OCI-M2 (cell line): ENCODE measurements around the gene COMP.

Source experiments
- DNase-seq: peaks from one replicate; lab custom pipeline; 2025; ENCODE audit not compliant: unreplicated experiment; lab: John Stamatoyannopoulos, UW

COMP gene

GRCh38 chr19:18804139-18804601 is 13.1 kb upstream of the COMP start:
- no peak for DNase-seq

DNA sequence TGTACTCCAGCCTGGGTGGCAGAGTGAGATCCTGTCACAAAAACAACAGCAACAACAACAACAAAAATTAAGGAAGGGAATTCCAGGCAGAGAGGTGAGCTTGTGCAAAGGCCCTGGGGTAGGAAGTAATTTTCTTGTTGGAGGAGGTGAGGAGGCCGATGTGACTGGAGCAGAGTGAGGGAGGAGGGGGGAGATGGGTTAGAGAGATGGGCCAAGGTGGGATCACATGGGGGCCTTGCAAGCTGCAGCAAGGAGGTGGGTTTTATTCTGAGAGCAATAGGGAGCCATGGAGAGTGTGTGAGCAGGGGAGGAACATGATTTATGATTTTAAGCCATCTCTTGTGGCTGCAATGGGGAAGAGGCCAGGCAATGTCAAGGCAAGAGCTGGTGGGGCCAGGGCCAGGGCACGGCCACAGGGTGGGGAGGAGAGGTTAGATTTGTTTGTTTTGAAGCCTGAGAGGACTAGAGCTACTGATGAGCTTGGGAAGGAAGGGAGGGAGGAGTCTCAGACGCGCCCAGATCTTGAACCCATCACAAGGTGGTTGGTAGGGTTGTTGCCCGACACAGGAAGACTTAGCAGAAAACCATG is 12.5 kb upstream of the COMP start:
- DNase-seq: no peak

GRCh38 chr19:18802354-18802753 is 11.2 kb upstream of the COMP start:
- no peak for DNase-seq

DNA sequence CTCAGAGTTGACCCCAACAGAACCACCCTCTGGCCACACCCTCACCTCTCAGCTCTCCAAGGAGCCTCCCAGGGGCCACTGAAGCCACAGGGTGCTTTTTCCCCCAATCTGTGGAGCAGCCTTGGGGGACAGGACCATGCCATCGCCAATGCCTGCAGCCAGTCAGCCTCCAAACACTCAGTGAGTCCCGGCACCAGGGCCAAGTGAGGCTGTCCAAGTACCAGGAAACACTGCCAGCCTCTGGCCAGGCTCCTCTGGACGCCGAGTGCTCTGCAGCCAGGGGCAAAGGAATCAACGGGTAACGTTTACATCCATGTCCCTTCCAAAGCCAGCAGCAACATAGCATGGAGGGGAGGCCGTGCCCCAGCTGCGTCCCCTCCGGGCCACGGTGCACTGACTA is 9.5 kb upstream of the COMP start:
- DNase-seq: no peak

DNA sequence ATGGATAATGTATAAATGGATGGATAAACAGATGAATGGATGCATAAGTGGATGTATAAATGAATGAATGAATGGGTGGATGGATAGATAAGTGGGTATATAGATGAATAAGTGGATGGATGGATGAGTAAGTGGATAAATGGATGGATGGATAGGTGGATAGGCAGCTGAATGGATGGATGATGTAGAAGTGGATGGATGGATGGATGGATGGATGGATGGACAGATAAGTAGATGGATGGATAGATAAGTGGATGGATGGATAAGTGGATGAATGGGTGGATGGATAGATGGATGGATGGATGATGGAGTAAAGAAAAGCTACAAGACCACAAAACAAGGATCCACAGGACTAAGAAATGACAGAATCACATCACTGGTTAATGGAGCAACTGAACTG is 9.0 kb upstream of the COMP start:
- DNase-seq: no peak

GRCh38 chr19:18799389-18799970 is 8.4 kb upstream of the COMP start:
- no peak for DNase-seq

DNA sequence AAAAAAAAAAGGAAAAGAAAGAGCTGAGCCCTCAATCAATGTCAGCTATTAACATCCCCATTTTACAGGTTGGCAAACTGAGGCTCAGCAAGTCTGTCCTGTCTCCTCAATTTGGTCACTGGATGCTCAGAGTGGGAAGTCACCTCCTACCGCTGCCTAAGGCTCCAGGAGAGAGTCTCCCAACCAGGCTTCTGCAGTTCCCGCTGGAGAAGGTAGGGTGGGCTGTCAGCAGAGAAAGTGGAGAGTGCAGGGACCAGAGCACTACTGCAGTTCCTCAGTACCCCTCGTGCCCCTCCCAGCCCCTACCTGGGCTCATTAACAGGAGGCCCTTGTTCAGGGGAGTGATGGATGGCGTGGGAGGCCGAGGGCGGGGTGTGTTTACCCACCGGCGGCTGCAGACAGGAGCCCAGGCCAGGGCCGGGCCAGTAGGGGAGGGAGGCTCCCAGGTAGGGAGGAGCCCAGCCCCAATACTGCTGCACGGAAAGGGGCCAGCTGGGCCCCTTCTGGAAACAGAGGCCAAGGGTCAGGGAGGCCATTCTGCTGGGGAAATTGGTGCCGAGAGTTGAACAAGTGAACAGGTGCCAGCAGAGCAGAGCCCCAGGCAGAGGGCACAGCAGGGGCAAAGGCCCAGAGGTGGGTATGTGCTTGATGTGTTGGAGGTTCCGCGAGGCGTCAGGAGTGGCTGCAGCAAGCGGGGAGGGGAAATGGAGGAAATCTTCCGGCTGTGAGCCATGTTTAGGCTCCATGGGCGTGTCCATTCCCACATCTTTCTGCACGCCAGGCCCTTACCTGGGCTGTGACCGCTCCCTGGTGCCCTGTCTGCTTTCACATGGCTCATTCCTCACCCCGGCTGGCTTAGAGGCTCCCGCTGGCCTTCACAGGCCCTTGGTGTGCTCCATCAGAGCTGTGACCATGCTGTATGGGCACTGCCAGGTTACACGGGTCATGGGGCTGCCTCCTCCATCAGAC is 7.6 kb upstream of the COMP start:
- DNase-seq: no peak

- DNase-seq: no peak
These were observed 5.1 kb upstream of the COMP start for GRCh38 chr19:18796239-18796638.

- no peak for DNase-seq
These were observed 4.4 kb upstream of the COMP start for GRCh38 chr19:18795540-18795939.

DNA sequence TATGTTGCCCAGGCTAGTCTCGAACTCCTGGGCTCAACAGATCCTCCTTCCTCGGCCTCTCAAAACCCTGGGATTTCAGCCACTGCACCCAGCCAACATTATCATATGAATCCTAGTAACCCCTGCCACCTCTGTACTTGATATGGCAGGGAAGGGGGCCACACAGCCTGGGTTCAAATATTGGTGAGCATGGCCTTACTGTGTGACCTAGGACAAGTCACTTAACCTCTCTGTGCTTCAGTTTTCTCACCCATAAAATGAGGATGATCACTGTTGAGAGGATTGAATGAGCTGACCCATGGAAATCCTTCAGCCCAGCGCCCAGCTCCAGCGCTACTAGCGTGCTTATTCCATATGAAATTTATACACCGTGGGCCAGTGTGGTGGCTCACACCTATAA is 3.6 kb upstream of the COMP start:
- no peak for DNase-seq

- no peak for DNase-seq
These were observed 2.9 kb upstream of the COMP start for GRCh38 chr19:18794029-18794313.

DNA sequence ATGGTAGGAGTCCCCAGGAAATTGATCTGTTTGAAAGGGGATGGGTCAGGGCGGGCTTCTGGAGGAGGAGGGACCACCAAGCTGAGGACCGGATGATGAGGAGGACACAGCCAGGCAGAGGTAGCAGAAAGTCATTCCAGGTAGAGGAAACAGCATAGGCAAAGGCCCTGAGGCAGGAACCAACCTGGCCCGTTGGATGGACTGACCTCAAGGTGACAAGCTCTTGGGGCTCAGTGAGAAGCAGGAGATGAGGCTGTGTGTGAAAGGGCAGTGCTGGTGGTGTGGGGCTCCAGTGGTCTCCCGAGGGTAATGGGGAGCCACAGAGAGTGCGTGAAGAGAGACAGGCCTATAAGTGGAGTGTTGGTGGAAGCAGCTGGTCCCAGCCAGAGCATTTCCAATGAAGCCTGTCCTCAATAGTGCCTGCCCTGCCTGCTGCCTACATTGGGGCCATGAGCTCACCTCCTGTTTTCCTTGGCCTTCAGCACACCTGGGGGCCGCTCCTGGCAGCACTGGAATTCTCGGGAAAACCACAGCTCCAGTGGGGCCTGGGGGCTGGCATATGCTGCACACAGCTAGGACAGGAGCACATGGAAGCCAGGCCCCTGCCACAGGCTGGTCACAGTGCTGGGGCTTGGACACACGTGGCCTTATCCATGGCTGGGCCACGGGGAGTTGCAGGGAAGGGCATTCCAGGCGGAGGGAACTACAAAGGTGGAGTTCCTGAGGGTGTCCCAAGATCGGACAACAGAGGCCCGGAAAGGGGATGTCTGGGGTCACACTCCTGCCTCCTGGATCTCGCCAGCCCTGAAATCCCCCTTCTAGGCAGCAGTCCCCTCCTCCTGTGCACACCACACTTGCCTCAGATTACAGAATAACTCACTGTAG is 2.3 kb upstream of the COMP start:
- DNase-seq: no peak

DNA sequence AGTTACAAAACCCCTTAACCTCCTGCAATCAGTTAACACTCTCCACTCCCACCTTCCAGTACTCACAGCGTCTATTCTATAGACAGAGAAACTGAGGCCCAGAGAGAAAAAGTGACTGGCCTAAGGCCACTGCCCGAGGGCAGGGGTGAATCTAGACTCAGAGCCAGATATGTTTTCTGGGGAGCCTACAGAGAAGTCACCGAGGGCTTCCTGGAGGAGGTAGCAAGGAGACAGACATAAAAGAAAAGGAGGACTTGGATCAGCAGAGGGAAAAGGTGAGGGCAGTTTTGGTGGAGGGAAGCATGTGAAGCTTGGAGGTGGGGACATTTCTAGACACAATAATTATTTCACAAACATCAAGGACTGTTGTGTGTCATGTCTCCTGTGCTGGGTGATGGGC is 1.6 kb upstream of the COMP start:
- DNase-seq: no peak

DNA sequence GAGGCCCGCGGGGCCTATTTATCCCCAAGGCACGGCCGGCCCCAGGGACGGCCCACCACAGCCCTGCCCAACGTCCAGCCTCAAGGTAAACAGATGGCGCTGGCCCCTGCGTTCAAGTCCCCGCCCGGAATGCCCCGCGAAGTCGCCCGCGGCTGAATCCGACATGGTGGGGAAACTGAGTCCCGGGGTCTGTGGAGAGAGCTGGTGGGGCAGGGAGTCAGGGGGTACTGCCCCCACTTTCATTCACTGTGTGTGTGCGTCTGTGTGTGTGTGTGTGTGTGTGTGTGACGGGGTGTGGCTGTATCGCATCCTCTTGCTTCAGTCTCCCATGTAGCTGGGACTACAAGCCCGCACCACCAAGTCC is 192 bp upstream of the COMP start:
- DNase-seq: no peak

- DNase-seq: no peak
These were observed 1.1 kb downstream of the COMP start for GRCh38 chr19:18789883-18790565.

DNA sequence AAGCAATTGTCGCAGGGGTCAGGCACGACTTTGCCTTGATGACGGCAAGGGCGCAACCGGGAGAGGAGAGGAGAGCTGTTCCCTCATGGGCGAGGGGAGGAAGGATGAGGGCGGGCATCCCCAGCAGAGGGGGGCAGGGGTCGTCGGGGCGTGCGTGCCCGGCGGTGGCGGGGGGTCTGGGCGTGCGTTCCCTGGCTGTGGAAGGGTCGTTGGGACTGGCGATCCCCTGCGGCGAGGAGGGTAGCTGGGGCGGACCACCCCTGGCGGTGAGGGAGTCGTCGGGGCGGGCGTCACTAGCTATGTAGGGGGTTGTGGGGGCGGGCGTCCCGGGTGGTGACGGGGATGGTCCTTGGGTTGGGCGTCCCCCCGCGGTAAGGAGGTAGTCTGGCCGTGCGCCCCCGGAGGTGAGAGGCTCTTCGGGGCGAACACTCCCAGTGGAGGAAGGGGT is 1.7 kb downstream of the COMP start:
- DNase-seq: no peak

DNA sequence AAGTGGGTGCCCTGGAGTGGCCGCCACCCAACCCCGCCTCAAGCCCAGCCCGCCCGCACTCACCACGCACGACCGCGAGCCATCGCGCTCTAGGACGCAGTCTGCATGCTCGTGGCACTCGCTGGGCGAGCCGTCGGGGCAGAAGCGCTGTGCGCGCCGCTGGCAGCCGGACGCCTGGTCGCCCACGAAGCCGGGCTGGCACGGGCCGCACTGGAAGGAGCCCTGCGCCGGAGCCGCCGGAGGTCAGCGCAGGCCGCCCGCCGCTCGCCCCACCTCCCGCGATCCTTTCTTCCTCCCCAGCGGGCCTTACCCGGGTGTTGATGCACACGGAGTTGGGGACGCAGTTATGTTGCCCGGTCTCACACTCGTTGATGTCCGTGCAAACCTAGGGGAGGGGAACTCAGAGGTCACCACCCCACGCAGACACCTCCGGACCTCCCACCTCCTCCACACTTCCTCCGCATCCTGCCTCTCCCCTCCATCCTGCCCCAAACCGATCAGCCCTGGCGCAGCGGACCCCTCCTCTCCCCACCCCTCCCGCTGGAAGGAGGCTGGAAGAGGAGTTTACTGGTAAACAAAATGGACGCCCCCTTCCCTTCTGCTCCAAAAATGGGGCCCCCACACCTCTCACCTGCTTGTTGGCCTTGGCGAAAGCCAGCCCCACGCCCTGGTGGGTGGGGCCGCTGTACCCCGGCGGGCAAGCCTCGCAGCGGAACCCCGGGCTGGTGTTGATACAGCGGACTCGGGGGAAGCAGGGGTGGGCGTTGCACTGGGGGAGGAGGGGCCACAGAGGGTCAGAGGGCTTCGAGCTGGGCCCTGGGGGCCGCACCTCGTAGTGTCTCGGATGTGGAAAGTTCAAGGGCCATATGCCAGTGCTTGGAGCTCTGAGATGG is 2.3 kb downstream of the COMP start:
- no peak for DNase-seq

DNA sequence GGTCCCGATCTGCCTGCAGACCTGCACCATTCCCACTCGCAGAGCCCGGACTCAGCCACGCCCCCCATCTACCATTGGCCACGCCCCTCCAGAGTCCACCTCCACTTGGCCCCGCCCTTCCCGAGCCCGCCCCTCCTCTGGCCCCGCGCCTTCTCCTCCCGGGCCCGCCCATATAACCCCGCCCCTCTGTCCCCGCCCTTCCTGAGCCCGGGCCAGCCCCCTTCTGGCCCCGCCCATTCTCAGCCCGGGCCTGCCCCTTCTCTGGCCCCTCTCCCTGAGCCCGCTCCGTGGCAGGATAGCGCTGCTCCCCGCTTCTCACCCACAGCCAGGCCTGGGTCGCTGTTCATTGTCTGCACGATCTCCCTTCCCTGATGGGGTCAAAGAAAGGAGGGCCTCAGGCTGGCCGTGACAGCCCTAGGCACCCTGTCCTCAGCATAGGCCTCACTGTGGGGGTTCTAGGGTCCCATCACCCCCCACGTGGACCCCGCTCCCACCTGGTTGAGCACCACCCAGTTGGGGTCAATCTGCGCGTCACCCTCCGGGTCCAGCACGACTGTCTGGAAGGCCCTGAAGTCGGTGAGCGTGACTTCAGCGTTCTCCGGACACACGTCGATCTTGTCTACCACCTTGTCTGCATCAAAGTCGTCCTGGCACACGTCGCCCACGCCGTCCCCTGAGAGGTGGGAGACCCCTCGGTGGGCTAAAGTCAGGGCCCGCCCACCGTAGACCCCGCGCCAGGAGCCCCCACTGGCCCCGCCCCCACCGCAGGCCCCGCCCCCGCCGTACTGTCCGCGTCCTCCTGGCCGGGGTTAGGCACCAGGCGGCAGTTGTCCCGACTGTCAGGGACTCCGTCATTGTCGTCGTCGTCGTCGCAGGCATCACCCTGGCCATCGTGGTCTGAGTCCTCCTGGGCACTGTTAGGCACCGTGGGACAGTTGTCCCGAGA is 5.7 kb downstream of the COMP start:
- no peak for DNase-seq

DNA sequence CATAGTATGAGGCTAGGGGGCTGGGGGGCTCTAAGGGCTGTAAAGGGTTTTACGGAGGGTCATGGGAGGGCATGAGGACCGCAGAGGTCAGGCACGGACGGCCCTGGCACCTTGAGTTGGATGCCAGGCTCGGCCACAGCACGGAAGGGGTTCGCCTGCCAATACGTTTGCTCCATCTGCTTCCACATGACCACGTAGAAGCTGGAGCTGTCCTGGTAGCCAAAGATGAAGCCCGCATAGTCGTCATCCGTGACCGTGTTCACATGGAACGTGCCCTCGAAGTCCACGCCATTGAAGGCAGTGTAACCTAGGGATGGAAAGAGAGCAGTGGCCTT is 6.4 kb downstream of the COMP start:
- no peak for DNase-seq
